Neural cell (in vitro differentiated cells): Measurements from ENCODE around the gene LAMB2.

ENCODE experiments used
- POLR2AphosphoS5 ChIP-seq: IDR thresholded peaks from 2 replicates; pipeline ENCODE4 v1.6.1; 2012
- TF ChIP-seq, protein P1 (sequence below): fragments of 450-650 bp; IDR thresholded peaks from 2 replicates; pipeline ENCODE4 v1.5.1; 2014; ENCODE audit warnings: antibody characterized with exemption, mild to moderate bottlenecking, moderate library complexity; ENCODE audit not compliant: poor library complexity, severe bottlenecking

DNA sequence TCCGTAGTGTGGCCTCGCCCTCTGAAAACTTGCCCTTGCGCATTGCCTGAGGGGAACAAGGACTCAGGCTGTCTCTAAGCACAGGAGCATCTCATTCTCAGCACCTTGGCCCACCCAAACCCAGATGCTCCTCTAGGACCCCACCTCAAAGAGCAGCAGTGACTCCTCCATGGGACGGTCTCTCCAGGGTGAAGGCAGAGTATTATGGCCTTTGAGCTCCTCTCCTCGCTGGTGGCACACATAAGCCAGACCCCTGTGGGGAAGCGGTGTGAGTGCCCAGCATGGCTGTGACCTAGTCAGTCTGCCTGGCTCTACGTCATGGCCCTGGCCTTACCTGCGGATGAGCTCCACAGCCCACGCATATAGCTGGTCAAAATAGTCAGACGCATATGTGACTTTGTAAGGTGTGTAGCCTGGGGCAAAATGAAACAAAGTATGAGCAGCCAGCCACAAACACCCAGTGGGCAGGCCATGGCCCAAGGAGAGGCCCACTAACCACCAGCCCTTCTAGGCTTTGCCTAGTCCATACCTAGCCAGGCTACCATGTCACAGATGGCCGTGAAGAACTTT is 32.7 kb downstream of the LAMB2 start:
- TF ChIP-seq, protein P1, sequence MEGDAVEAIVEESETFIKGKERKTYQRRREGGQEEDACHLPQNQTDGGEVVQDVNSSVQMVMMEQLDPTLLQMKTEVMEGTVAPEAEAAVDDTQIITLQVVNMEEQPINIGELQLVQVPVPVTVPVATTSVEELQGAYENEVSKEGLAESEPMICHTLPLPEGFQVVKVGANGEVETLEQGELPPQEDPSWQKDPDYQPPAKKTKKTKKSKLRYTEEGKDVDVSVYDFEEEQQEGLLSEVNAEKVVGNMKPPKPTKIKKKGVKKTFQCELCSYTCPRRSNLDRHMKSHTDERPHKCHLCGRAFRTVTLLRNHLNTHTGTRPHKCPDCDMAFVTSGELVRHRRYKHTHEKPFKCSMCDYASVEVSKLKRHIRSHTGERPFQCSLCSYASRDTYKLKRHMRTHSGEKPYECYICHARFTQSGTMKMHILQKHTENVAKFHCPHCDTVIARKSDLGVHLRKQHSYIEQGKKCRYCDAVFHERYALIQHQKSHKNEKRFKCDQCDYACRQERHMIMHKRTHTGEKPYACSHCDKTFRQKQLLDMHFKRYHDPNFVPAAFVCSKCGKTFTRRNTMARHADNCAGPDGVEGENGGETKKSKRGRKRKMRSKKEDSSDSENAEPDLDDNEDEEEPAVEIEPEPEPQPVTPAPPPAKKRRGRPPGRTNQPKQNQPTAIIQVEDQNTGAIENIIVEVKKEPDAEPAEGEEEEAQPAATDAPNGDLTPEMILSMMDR = no peak
- no peak for TF ChIP-seq POLR2AphosphoS5
